Mesothelial cell of epicardium (in vitro differentiated cells): Measurements from ENCODE around the gene FNIP2. TPM values are rescaled to one million over a fixed set of nuclear protein-coding genes. Genes with fewer than 3 reads are reported as not detected.
A peak's percentile ranks its signal among the peaks of the same experiment; 100 is the strongest.
"Not testable (repeated sequence)": the region's sequence is repeated elsewhere in the genome, so short reads cannot be mapped to it uniquely, and the experiment has no call there.

Source experiments
- DNase-seq, 2 experiments: peaks; one replicate each; pipeline ENCODE4 v3.0.0; 2021; ENCODE audit warnings: low spot score in 2 of 2; ENCODE audit not compliant: unreplicated experiment in 2 of 2
- H3K27ac Mint-ChIP-seq: 2 replicates; pipeline ENCODE4 v1.8.0; 2021; ENCODE audit warnings: mixed read lengths
- H3K27me3 Mint-ChIP-seq: 2 replicates; pipeline ENCODE4 v1.8.0; 2021; ENCODE audit warnings: low read depth, mixed read lengths
- H3K36me3 Mint-ChIP-seq: 2 replicates; pipeline ENCODE4 v1.8.0; 2021; ENCODE audit warnings: mixed read lengths
- H3K4me1 Mint-ChIP-seq: 2 replicates; pipeline ENCODE4 v1.8.0; 2021; ENCODE audit warnings: mixed read lengths
- H3K4me3 Mint-ChIP-seq: 2 replicates; pipeline ENCODE4 v1.8.0; 2021; ENCODE audit warnings: mild to moderate bottlenecking, moderate library complexity, mixed read lengths
- H3K9me3 Mint-ChIP-seq: 2 replicates; pipeline ENCODE4 v1.8.0; 2021; ENCODE audit warnings: mixed read lengths
- CTCF ChIP-seq: fragments of 200-600 bp; sonication (generic); IDR thresholded peaks from one replicate; pipeline ENCODE4 v1.5.0; 2021; ENCODE audit warnings: antibody characterized with exemption; ENCODE audit not compliant: unreplicated experiment
- total RNA-seq: library from RNA; stranded (reverse); gene quantifications from 3 replicates; pipeline ENCODE4 v1.2.1, GENCODE V29; 2021

The FNIP2 gene
- total RNA-seq, 1 donor from 2014 or later: 32.1 TPM

GRCh38 chr4:158894826-158895225 lies 126.0 kb downstream of the FNIP2 start:
- TF ChIP-seq CTCF: no peak

GRCh38 chr4:158895797-158896576 lies 127.2 kb downstream of the FNIP2 start:
- H3K9me3 Mint-ChIP-seq: peaks cover 20% of the 10 kb centered on the region
- no peak for TF ChIP-seq CTCF
- no peaks in the 10 kb centered on the region for H3K4me1 Mint-ChIP-seq
- DNase-seq: no peak
- H3K4me3 Mint-ChIP-seq: no peak overlapping the region
- peak overlapping the region; percentile 54 for H3K27ac Mint-ChIP-seq
- H3K27me3 Mint-ChIP-seq: no peaks in the 10 kb centered on the region
- peaks cover 46% of the 10 kb centered on the region for H3K36me3 Mint-ChIP-seq

More at GRCh38 chr4:158894826-158895225, 126.0 kb downstream of the FNIP2 start:
- Mint-ChIP-seq H3K27me3 (no peaks in the 10 kb centered on the region), H3K4me3 (no peak overlapping the region), H3K27ac (no peak overlapping the region), H3K9me3 (peaks cover 12% of the 10 kb centered on the region), H3K36me3 (peaks cover 40% of the 10 kb centered on the region), H3K4me1 (no peaks in the 10 kb centered on the region)
- no peak for DNase-seq

- not testable (repeated sequence) for H3K4me3 Mint-ChIP-seq, H3K4me1 Mint-ChIP-seq, H3K27ac Mint-ChIP-seq, DNase-seq, H3K27me3 Mint-ChIP-seq
- Mint-ChIP-seq H3K9me3 (peaks cover 25% of the 10 kb centered on the region), H3K36me3 (peaks cover 49% of the 10 kb centered on the region)
Measured at GRCh38 chr4:158896577-158897238, 127.9 kb downstream of the FNIP2 start.

- H3K27ac Mint-ChIP-seq, H3K4me1 Mint-ChIP-seq, H3K4me3 Mint-ChIP-seq, H3K27me3 Mint-ChIP-seq, DNase-seq: not testable (repeated sequence)
- peaks cover 26% of the 10 kb centered on the region for H3K9me3 Mint-ChIP-seq
- peaks cover 55% of the 10 kb centered on the region for H3K36me3 Mint-ChIP-seq
Measured at GRCh38 chr4:158900408-158900807, 131.6 kb downstream of the FNIP2 start.

- H3K4me1 Mint-ChIP-seq, DNase-seq, H3K27ac Mint-ChIP-seq, H3K4me3 Mint-ChIP-seq, H3K27me3 Mint-ChIP-seq: not testable (repeated sequence)
- H3K9me3 Mint-ChIP-seq: peaks cover 20% of the 10 kb centered on the region
- H3K36me3 Mint-ChIP-seq: peaks cover 46% of the 10 kb centered on the region
Measured at GRCh38 chr4:158902280-158903078, 133.7 kb downstream of the FNIP2 start.

- no peak overlapping the region for H3K4me3 Mint-ChIP-seq
- TF ChIP-seq CTCF: no peak
- H3K4me1 Mint-ChIP-seq: peaks cover 5% of the 10 kb centered on the region
- H3K27me3 Mint-ChIP-seq: no peaks in the 10 kb centered on the region
- peaks cover 18% of the 10 kb centered on the region for H3K9me3 Mint-ChIP-seq
- H3K36me3 Mint-ChIP-seq: peaks cover 41% of the 10 kb centered on the region
- DNase-seq: no peak
- H3K27ac Mint-ChIP-seq: no peak overlapping the region
Measured at GRCh38 chr4:158903079-158903456, 134.2 kb downstream of the FNIP2 start.
